Upper lobe of left lung (tissue), 6 donors: ENCODE results near the gene RNLS. TPM values are rescaled to one million over a fixed set of nuclear protein-coding genes. Genes with fewer than 3 reads are reported as not detected.
"Not testable (repeated sequence)": the region's sequence is repeated elsewhere in the genome, so short reads cannot be mapped to it uniquely, and the experiment has no call there.

Experiments
- ATAC-seq, 2 donors: fragments of 200-7000 bp; cut with Tn5 transposase; one replicate each; pipeline ENCODE4 v1.9.1; 2022; ENCODE audit warnings: mild to moderate bottlenecking in 2 of 2, moderate library complexity in 2 of 2; ENCODE audit not compliant: low FRiP score in 2 of 2
- DNase-seq, 2 donors: peaks; one replicate each; pipeline ENCODE4 v3.0.0-alpha.2; 2019 to 2020
- H3K27ac ChIP-seq, 4 donors: fragments of 200-600 bp; sonication (generic); one replicate each; pipeline ENCODE4 v1.5.1; 2016 to 2019
- H3K27me3 ChIP-seq, 4 donors: fragments of 200-600 bp; sonication (generic); one replicate each; pipeline ENCODE4 v1.5.1; 2017 to 2019
- H3K36me3 ChIP-seq, 4 donors: fragments of 200-600 bp; sonication (generic); one replicate each; pipeline ENCODE4 v1.5.1; 2016 to 2019
- H3K4me1 ChIP-seq, 4 donors: fragments of 200-600 bp; sonication (generic); one replicate each; pipeline ENCODE4 v1.5.1; 2018 to 2019
- H3K4me3 ChIP-seq, 4 donors: fragments of 200-600 bp; sonication (generic); one replicate each; pipeline ENCODE4 v1.5.1; 2017 to 2019; ENCODE audit warnings: mild to moderate bottlenecking in 2 of 4, moderate library complexity in 1 of 4
- H3K9me3 ChIP-seq, 4 donors: fragments of 200-600 bp; sonication (generic); one replicate each; pipeline ENCODE4 v1.5.1; 2018 to 2019
- EP300 ChIP-seq, 4 donors: sonication (generic); formaldehyde crosslinking; IDR thresholded peaks; one replicate each; pipeline ENCODE4 v1.5.1; 2017; ENCODE audit warnings: antibody characterized with exemption in 4 of 4, control low read depth in 2 of 4
- POLR2A ChIP-seq, 4 donors: fragments of 450-650 bp; IDR thresholded peaks; one replicate each; pipeline ENCODE4 v1.5.1; 2016 to 2017; ENCODE audit warnings: antibody characterized with exemption in 4 of 4, mild to moderate bottlenecking in 2 of 4
- POLR2AphosphoS5 ChIP-seq, 2 donors: sonication (generic); formaldehyde crosslinking; IDR thresholded peaks; one replicate each; pipeline ENCODE4 v1.5.1; 2017; ENCODE audit warnings: antibody characterized with exemption in 2 of 2
- WGBS, 2 donors: methylation state at CpG; one replicate each; pipeline ENCODE4 v1.1.5; 2017 to 2018; 5-methylcytosine and 5-hydroxymethylcytosine counted together
- total RNA-seq, 6 donors: library from RNA; depleted of rRNA in 4 of 6; stranded (reverse); fragments of >200 nt in 4 of 6; gene quantifications; one replicate each; pipeline versions ENCODE4 v1.1.0 to v1.2.1, GENCODE V29; 2016 to 2021
- TF ChIP-seq, protein P1 (sequence below), 6 experiments: fragments of 450-650 bp in 4 of 6; fragments of 200-600 bp in 2 of 6; sonication (generic) in 2 of 6; IDR thresholded peaks; one replicate each; pipeline ENCODE4 v1.5.1; 2016 to 2019; ENCODE audit warnings: antibody characterized with exemption in 6 of 6
- donor health status: DM: no; HTN: no; CAD: no; lungs with moderate emphysema.
- donor health status: DM: no; HTN: yes; CAD: no; lungs with severe emphysema.

Gene RNLS
- total RNA-seq, 6 donors from 2014 or later: 5.0 to 27.1 (median 15.0) TPM

DNA sequence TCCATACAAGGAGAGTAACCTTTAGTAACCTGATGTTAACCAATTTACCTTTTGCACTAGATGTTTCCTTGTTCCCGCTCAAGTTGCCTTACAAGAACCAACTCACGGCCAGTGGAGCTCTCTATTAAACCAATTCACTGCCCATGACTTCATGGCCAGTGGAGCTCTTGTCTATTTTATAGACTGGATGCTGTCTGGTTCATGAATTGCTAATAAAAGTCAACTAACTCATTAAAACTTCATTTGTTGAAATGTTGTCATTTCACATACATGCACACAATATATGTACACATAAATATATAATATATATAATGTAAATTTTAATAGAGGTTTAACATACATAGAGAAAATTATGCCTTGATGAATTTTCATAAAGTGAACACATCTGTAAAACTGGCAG is 216.3 kb downstream of the RNLS start:
- H3K9me3 ChIP-seq: no peaks in the 10 kb centered on the region

DNA sequence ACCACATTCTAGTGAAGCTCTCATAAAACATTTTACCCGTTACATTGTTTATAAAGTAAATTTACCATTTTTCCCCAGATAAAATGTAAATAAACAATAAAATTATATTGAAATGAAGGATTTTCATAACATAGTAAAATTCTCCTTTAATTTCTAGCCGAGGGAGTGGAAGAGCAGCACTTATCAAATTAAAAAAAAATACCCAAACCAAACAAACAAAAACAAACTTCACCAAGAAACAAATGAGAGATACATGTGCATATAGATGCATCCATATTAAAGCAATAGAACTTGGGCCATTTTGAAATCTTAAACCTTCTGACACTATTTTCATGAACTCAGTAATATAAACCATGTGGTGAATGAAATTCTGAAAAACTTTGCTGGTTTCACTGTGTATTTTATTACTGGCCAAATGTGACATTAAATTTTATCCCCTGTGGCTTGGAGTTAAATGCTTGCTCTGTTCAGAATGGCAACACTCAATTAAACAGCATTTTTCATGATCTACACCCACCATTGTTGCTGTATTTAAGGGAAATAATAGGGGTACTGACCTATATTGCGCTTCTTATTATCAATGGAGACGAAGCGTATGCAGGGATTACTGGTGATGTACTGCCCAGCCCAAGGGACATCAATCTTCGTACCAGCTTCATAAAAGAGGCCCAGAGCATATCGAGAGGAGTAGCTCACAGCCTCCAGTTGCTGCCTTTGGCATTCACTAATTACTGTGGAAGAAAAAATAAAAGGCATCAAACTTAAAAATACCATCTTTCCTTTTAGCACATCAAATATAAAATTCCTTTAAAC is 220.9 kb downstream of the RNLS start:
- H3K4me3 ChIP-seq: no peak overlapping the region
- TF ChIP-seq EP300 (IDR thresholded peaks at IDR 0.05): no peak
- H3K27me3 ChIP-seq: no peaks in the 10 kb centered on the region
- H3K36me3 ChIP-seq: no peaks in the 10 kb centered on the region
- no peak overlapping the region for H3K27ac ChIP-seq
- no peaks in the 10 kb centered on the region for H3K9me3 ChIP-seq
- ATAC-seq (no peak), DNase-seq (no peak)
- WGBS, 2 donors: 94% methylated on average over 7 of the region's 7 CpGs
- H3K4me1 ChIP-seq: no peaks in the 10 kb centered on the region

More for the DNA sequence above, 216.3 kb downstream of the RNLS start:
- 96 to 98% methylated on average over 2 of the region's 2 CpGs for WGBS, 2 donors
- Histone ChIP-seq H3K4me3 (no peak overlapping the region), H3K27ac (no peak overlapping the region), H3K4me1 (no peaks in the 10 kb centered on the region), H3K36me3 (no peaks in the 10 kb centered on the region), H3K27me3 (no peaks in the 10 kb centered on the region)
- no peak for TF ChIP-seq POLR2A (IDR thresholded peaks at IDR 0.05)
- no peak for TF ChIP-seq POLR2AphosphoS5 (IDR thresholded peaks at IDR 0.05)
- no peak for TF ChIP-seq EP300 (IDR thresholded peaks at IDR 0.05)
- TF ChIP-seq, protein P1, sequence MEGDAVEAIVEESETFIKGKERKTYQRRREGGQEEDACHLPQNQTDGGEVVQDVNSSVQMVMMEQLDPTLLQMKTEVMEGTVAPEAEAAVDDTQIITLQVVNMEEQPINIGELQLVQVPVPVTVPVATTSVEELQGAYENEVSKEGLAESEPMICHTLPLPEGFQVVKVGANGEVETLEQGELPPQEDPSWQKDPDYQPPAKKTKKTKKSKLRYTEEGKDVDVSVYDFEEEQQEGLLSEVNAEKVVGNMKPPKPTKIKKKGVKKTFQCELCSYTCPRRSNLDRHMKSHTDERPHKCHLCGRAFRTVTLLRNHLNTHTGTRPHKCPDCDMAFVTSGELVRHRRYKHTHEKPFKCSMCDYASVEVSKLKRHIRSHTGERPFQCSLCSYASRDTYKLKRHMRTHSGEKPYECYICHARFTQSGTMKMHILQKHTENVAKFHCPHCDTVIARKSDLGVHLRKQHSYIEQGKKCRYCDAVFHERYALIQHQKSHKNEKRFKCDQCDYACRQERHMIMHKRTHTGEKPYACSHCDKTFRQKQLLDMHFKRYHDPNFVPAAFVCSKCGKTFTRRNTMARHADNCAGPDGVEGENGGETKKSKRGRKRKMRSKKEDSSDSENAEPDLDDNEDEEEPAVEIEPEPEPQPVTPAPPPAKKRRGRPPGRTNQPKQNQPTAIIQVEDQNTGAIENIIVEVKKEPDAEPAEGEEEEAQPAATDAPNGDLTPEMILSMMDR (IDR thresholded peaks at IDR 0.05): no peak
- ATAC-seq (no peak), DNase-seq (no peak)

DNA sequence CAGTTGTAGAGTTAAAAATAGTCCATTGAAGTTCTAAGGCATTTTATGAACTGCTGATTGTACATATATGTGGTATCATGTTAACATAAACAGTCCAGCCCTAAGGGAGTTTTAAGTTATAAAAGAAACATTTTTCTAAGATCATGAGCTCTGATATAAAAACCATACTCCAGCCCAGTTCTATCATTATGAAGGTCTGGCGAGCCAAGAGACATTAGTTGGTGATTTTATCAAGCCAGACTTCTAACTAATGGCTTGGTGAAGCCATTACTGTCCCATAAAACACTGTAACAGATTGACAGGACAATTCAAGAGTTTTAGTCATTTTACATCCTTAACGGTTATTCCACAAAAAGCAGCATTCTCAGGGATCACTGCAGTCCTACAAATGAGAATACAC is 221.6 kb downstream of the RNLS start:
- 88 to 90% methylated on average over 2 of the region's 2 CpGs for whole genome bisulfite sequencing, 2 donors

DNA sequence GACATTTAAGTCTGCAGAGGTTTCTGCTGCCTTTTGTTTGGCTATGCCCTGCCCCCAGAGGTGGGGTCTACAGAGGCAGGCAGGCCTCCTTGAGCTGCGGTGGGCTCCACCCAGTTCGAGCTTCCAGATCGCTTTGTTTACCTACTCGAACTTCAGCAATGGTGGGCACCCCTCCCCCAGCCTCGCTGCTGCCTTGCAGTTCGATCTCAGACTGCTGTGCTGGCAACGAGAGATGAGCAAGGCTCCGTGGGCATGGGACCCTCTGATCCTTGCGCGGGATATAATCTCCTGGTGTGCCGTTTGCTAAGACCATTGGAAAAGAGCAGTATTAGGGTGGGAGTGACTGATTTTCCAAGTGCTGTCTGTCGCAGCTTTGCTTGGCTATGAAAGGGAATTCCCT is 227.4 kb downstream of the RNLS start:
- not testable (repeated sequence) for H3K36me3 ChIP-seq, H3K27me3 ChIP-seq, ATAC-seq, H3K4me3 ChIP-seq, H3K4me1 ChIP-seq, H3K9me3 ChIP-seq, H3K27ac ChIP-seq
- 94 to 96% methylated on average over 12 of the region's 12 CpGs for WGBS, 2 donors
- DNase-seq: peak in 1 of 2 donors; percentile 19

More for the DNA sequence above, 221.6 kb downstream of the RNLS start:
- no peak overlapping the region for H3K4me3 ChIP-seq
- no peaks in the 10 kb centered on the region for H3K9me3 ChIP-seq
- DNase-seq (no peak), ATAC-seq (no peak)
- TF ChIP-seq EP300 (IDR thresholded peaks at IDR 0.05) (no peak), POLR2A (IDR thresholded peaks at IDR 0.05) (no peak), POLR2AphosphoS5 (IDR thresholded peaks at IDR 0.05) (no peak)
- TF ChIP-seq, protein P1 (IDR thresholded peaks at IDR 0.05): no peak
- no peaks in the 10 kb centered on the region for H3K36me3 ChIP-seq
- H3K27ac ChIP-seq: no peak overlapping the region
- H3K27me3 ChIP-seq: no peaks in the 10 kb centered on the region
- H3K4me1 ChIP-seq: no peaks in the 10 kb centered on the region

DNA sequence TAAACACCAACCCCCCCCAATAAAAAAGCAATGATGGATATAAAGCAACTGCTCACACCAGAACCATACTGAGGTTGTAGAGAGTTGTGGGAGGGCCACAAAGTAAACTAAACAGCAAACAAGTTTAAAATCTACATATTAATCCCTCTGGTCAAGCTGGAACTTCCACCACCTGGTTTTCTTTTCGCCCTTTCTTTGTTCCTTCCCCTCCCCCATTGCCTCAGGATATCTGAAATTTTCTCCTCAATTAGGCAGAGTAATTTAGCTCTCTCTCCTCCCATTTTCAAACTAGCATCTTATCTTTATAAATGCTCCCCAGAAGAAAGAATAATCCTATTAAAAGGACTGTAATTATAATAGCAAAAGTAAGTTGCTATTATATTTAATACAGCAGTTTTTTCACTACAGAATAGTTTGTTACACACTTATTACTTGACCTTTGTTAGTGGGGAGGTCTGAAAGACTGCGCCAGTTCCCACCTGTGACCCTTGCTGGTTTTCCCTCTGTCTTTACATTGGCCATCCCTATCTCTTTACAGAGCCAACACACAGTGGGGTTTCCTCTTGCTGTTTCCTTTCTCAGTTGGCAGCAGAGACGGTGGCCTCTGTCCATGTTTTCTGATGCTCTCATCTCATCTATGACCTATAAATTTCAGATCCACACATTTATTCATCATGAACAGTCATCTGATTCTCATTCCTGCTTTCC is 235.4 kb downstream of the RNLS start:
- TF ChIP-seq, protein P1 (IDR thresholded peaks at IDR 0.05): no peak
- TF ChIP-seq POLR2A (IDR thresholded peaks at IDR 0.05) (no peak), EP300 (IDR thresholded peaks at IDR 0.05) (no peak), POLR2AphosphoS5 (IDR thresholded peaks at IDR 0.05) (no peak)
- Histone ChIP-seq H3K27ac (no peak overlapping the region), H3K4me1 (peaks cover 0 to 18% (median 15%) of the 10 kb centered on the region in 4 donors), H3K27me3 (no peaks in the 10 kb centered on the region), H3K36me3 (no peaks in the 10 kb centered on the region), H3K4me3 (no peak overlapping the region), H3K9me3 (no peaks in the 10 kb centered on the region)
- 84 to 87% methylated on average over 3 of the region's 3 CpGs for WGBS, 2 donors
- DNase-seq: no peak
- ATAC-seq: no peak
